K562 (cell line): ENCODE data around the gene IL24. TPM values are rescaled to one million over a fixed set of nuclear protein-coding genes. Genes with fewer than 3 reads are reported as not detected.
A peak's percentile ranks its signal among the peaks of the same experiment; 100 is the strongest.

Experiments used
- ATAC-seq: fragments of 200-7000 bp; cut with Tn5 transposase; 3 replicates; pipeline ENCODE4 v1.9.1; 2020; ENCODE audit warnings: moderate library complexity
- BruUV-seq: library from RNA; stranded (reverse); fragments of 400-500 nt; replicated peaks from 2 replicates; lab custom pipeline; 2021; lab: Mats Ljungman, UMichigan
- CTCF ChIA-PET: fragments of 300-600 bp; formaldehyde crosslinking; extraction: SDS; loops from one replicate; lab custom pipeline; 2021; ENCODE audit warnings: low intra/inter-chr PET ratio; lab: Yijun Ruan, JAX
- POLR2A ChIA-PET: fragments of 300-600, 350-650 bp; sonication (Branson Sonifier 250); formaldehyde crosslinking; extraction: SDS; loops from one replicate; lab custom pipeline; 2021; ENCODE audit warnings: antibody characterized with exemption, inconsistent platforms; lab: Yijun Ruan, JAX
- DNase-seq, 4 experiments: peaks; one replicate each; pipeline versions ENCODE4 v3.0.0 to v3.0.0-alpha.2; 2011 to 2018; ENCODE audit warnings: low spot score in 3 of 4, mixed read lengths in 3 of 4; ENCODE audit errors: extremely low read depth in 1 of 4
- FAIRE-seq: peaks from 2 replicates; lab custom pipeline; 2011; peaks lifted over from hg19 to GRCh38; lab: Jason Lieb, UNC
- H2AFZ ChIP-seq: 2 replicates; pipeline ENCODE4 v1.6.0; 2011; ENCODE audit warnings: low read depth, low read length, control low read depth, inconsistent platforms
- H3K27ac ChIP-seq: fragments of 200-600 bp; 3 replicates; pipeline ENCODE4 v1.8.0; 2011; ENCODE audit warnings: low read depth, mild to moderate bottlenecking, control low read depth, inconsistent platforms, low read length, moderate library complexity, mixed read lengths; ENCODE audit errors: extremely low read depth
- H3K27me3 ChIP-seq, 2 experiments: fragments of 300-600 bp in 1 of 2; 2 replicates in 1 of 2; 3 replicates in 1 of 2; pipeline versions ENCODE4 v1.6.0 to v1.8.0; 2011; ENCODE audit warnings: inconsistent platforms in 2 of 2, low read length in 2 of 2, mild to moderate bottlenecking in 1 of 2, mixed read lengths in 1 of 2, moderate library complexity in 1 of 2; ENCODE audit not compliant: control insufficient read depth in 2 of 2, insufficient read depth in 2 of 2
- H3K36me3 ChIP-seq: fragments of 300-600 bp; 3 replicates; pipeline ENCODE4 v1.8.0; 2011; ENCODE audit warnings: mild to moderate bottlenecking, low read length, inconsistent platforms; ENCODE audit not compliant: control insufficient read depth, insufficient read depth
- H3K4me1 ChIP-seq, 2 experiments: fragments of 200-600 bp in 1 of 2; replicated peaks in 1 of 2; 2 replicates in 1 of 2; 3 replicates in 1 of 2; pipeline versions ENCODE4 v1.5.1 to v1.8.0; 2011; ENCODE audit warnings: inconsistent platforms in 2 of 2, low read length in 2 of 2, mild to moderate bottlenecking in 1 of 2, mixed read lengths in 1 of 2, moderate library complexity in 1 of 2; ENCODE audit not compliant: control insufficient read depth in 2 of 2, insufficient read depth in 2 of 2
- H3K4me2 ChIP-seq: 2 replicates; pipeline ENCODE4 v1.6.1; 2011; ENCODE audit warnings: low read length, control low read depth, inconsistent platforms, mixed read lengths; ENCODE audit not compliant: insufficient read depth
- H3K4me3 ChIP-seq: fragments of 200-600 bp; sonication (generic), shearing (Covaris generic); 2 replicates; pipeline ENCODE4 v1.5.1; 2016; ENCODE audit warnings: control low read depth, inconsistent platforms
- H3K79me2 ChIP-seq: fragments of 200-600 bp; 3 replicates; pipeline ENCODE4 v1.8.0; 2011; ENCODE audit warnings: low read length, inconsistent platforms; ENCODE audit not compliant: control insufficient read depth, insufficient read depth
- H3K9ac ChIP-seq, 2 experiments: 2 replicates each; pipeline versions ENCODE4 v1.6.0 to v1.6.1; 2011; ENCODE audit warnings: low read depth in 2 of 2, low read length in 2 of 2, control low read depth in 1 of 2, inconsistent platforms in 1 of 2, mild to moderate bottlenecking in 1 of 2, mixed read lengths in 1 of 2; ENCODE audit not compliant: insufficient read depth in 1 of 2
- H3K9me1 ChIP-seq: one replicate; pipeline ENCODE4 v1.6.0; 2011; ENCODE audit warnings: inconsistent platforms, mild to moderate bottlenecking, low read length, moderate library complexity; ENCODE audit not compliant: control insufficient read depth, insufficient read depth
- H3K9me3 ChIP-seq: replicated peaks from 2 replicates; pipeline ENCODE4 v1.5.1; 2011; ENCODE audit warnings: low read depth, low read length, inconsistent platforms; ENCODE audit not compliant: control insufficient read depth, insufficient read depth
- H4K20me1 ChIP-seq: replicated peaks from 2 replicates; pipeline ENCODE4 v1.6.1; 2011; ENCODE audit warnings: low read length, inconsistent platforms, mixed read lengths; ENCODE audit not compliant: control insufficient read depth, insufficient read depth
- ARID1B ChIP-seq: fragments of 450-650 bp; IDR thresholded peaks from 2 replicates; pipeline ENCODE4 v1.6.1; 2016; ENCODE audit warnings: antibody characterized with exemption, mild to moderate bottlenecking, inconsistent platforms
- ATF3 ChIP-seq, 2 experiments: fragments of 450-650 bp in 1 of 2; sonication (generic) in 1 of 2; formaldehyde crosslinking in 1 of 2; IDR thresholded peaks in 1 of 2; conservative IDR thresholded peaks in 1 of 2; 2 replicates each; pipeline versions ENCODE4 v1.6.1 to v1.8.1; 2016 to 2023; ENCODE audit warnings: mild to moderate bottlenecking in 2 of 2, moderate library complexity in 2 of 2, inconsistent platforms in 1 of 2, missing genetic modification reagents in 1 of 2
- BDP1 ChIP-seq: IDR thresholded peaks from 3 replicates; pipeline ENCODE4 v1.6.1; 2011; ENCODE audit not compliant: insufficient read length, insufficient read depth
- CREB5 ChIP-seq: fragments of 250-450 bp; sonication (Bioruptor Pico); IDR thresholded peaks from 2 replicates; pipeline ENCODE4 v1.5.0; 2020; ENCODE audit warnings: mild to moderate bottlenecking
- EGR1 ChIP-seq: fragments of 450-650 bp; conservative IDR thresholded peaks from 2 replicates; pipeline ENCODE4 v1.6.1; 2017; ENCODE audit warnings: mild to moderate bottlenecking
- FOSL1 ChIP-seq: fragments of 200-800 bp; sonication (Bioruptor generic); conservative IDR thresholded peaks from 2 replicates; pipeline ENCODE4 v1.6.1; 2016; ENCODE audit warnings: missing genetic modification characterization, missing compliant biosample characterization
- HNRNPH1 ChIP-seq: fragments of 200-400 bp; formaldehyde crosslinking; optimal IDR thresholded peaks from 2 replicates; pipeline ENCODE3; 2017; ENCODE audit warnings: low read depth, mild to moderate bottlenecking, low read length, moderate library complexity
- IRF1 ChIP-seq: sonication (generic); formaldehyde crosslinking; IDR thresholded peaks from 2 replicates; pipeline ENCODE4 v1.8.0; 2022; ENCODE audit warnings: missing genetic modification reagents, mild to moderate bottlenecking, borderline replicate concordance
- PTRF ChIP-seq: fragments of 450-650 bp; IDR thresholded peaks from 2 replicates; pipeline ENCODE4 v1.6.1; 2016; ENCODE audit warnings: mild to moderate bottlenecking, missing genetic modification characterization, missing compliant biosample characterization
- RCOR1 ChIP-seq, 2 experiments: IDR thresholded peaks; 2 replicates each; pipeline ENCODE4 v1.6.1; 2012; ENCODE audit warnings: low read depth in 2 of 2, low read length in 2 of 2, borderline replicate concordance in 1 of 2, improper control_type of control experiment in 1 of 2
- SRSF9 ChIP-seq: fragments of 200-400 bp; formaldehyde crosslinking; IDR thresholded peaks from 2 replicates; pipeline ENCODE4 v1.6.1; 2017; ENCODE audit warnings: low read depth, low read length, borderline replicate concordance
- TAF7 ChIP-seq: fragments of 450-650 bp; IDR thresholded peaks from 2 replicates; pipeline ENCODE4 v1.6.1; 2016; ENCODE audit warnings: missing genetic modification characterization, missing compliant biosample characterization
- ZEB2 ChIP-seq: fragments of 450-650 bp; IDR thresholded peaks from 2 replicates; pipeline ENCODE4 v1.6.1; 2016
- ZNF408 ChIP-seq: fragments of 250-450 bp; sonication (Bioruptor Pico); IDR thresholded peaks from 2 replicates; pipeline ENCODE4 v1.4.0; 2020; ENCODE audit warnings: low read depth, mild to moderate bottlenecking, moderate library complexity
- ZNF551 ChIP-seq: fragments of 250-450 bp; sonication (Bioruptor Pico); IDR thresholded peaks from 2 replicates; pipeline ENCODE4 v1.5.0; 2021; ENCODE audit warnings: mild to moderate bottlenecking, moderate library complexity
- ZNF584 ChIP-seq: fragments of 200-800 bp; sonication (Bioruptor generic); IDR thresholded peaks from 2 replicates; pipeline ENCODE4 v1.6.1; 2016; ENCODE audit warnings: low read depth, mild to moderate bottlenecking, missing genetic modification characterization, missing compliant biosample characterization
- ZNF586 ChIP-seq: fragments of 450-650 bp; formaldehyde crosslinking; conservative IDR thresholded peaks from 2 replicates; pipeline ENCODE4 v1.4.0; 2020; ENCODE audit warnings: mild to moderate bottlenecking, moderate library complexity
- ZZZ3 ChIP-seq: fragments of 450-650 bp; IDR thresholded peaks from 2 replicates; pipeline ENCODE4 v1.6.1; 2016; ENCODE audit warnings: antibody characterized with exemption, mild to moderate bottlenecking, moderate library complexity
- WGBS: fragments of 100-300 bp; shearing (Covaris generic); methylation state at CpG from one replicate; pipeline ENCODE4 v1.1.6; 2016; ENCODE audit warnings: low coverage, mixed read lengths; ENCODE audit not compliant: insufficient coverage; ENCODE audit errors: missing lambda C conversion rate; 5-methylcytosine and 5-hydroxymethylcytosine counted together
- in situ Hi-C: fragments of 300-500 bp; cut with MboI; formaldehyde crosslinking; loops from 4 replicates; pipeline ENCODE4 v1.15.0; 2018; ENCODE audit warnings: inconsistent platforms, mixed read lengths
- intact Hi-C: fragments of 100-400 bp; cut with micrococcal nuclease; formaldehyde crosslinking; loops from 2 replicates; pipeline ENCODE4 v1.14.2; 2022
- polyA plus RNA-seq, 8 experiments: library from polyadenylated mRNA; depleted of rRNA in 4 of 8; stranded (reverse) in 5 of 8; unstranded in 3 of 8; fragments of >200 nt; fragmentation: Nextera tagmentation in 2 of 8; fragmentation: Illumina TruSeq in 1 of 8; extraction: Ambion mirVana in 2 of 8; extraction: Trizol in 1 of 8; gene quantifications; 2 replicates each; pipeline versions ENCODE4 v1.2.1 to v1.2.3, GENCODE V29; 2011 to 2014; ENCODE audit warnings: inconsistent platforms in 1 of 8, missing spikeins in 1 of 8
- total RNA-seq, 7 experiments: library from RNA; depleted of rRNA in 6 of 7; stranded (reverse); fragments of >200 nt in 6 of 7; fragmentation: Illumina TruSeq in 2 of 7; extraction: Trizol in 2 of 7; gene quantifications; 2 replicates each; pipeline versions ENCODE4 v1.2.1 to v1.2.3, GENCODE V29; 2011 to 2021; ENCODE audit warnings: low replicate concordance in 1 of 7

The IL24 gene
- total and polyA plus RNA-seq, 9 of the 15 experiments (the other 6 are each of a cell fraction or from before 2014, with no cell fraction given) = 0.04 to 0.19 TPM; not detected in 7

- H3K4me1 ChIP-seq = peaks cover 9 to 18% of the 10 kb centered on the region in 2 experiments; a peak in 4 of 5 replicates
- intact Hi-C loops = no loop called here
- peak overlapping the region; percentile 2; the same call in 1 of the 2 replicates for H2AFZ ChIP-seq
- peaks cover 13 to 50% of the 10 kb centered on the region in 2 experiments for H3K27me3 ChIP-seq
- no peak overlapping the region for H3K4me3 ChIP-seq
- CTCF ChIA-PET = interaction anchor here (0.5 kb wide), 1 partner anchor 188 kb away, joined by 4 read pairs; no protein-coding TSS in a partner anchor
- no peak overlapping the region for H3K9ac ChIP-seq
- no peak overlapping the region for H3K4me2 ChIP-seq
- no peaks in the 10 kb centered on the region for H4K20me1 ChIP-seq
- BruUV-seq = no TSS peak
- DNase-seq (peak in 1 of 4 experiments; percentile 37), ATAC-seq (no peak), FAIRE-seq (no peak)
- in situ Hi-C loops = loop anchor here (25.0 kb wide), 1 partner anchor 293 kb away; the partner anchor contains the start of gene EIF2D
- no peaks in the 10 kb centered on the region for H3K36me3 ChIP-seq
- no peaks in the 10 kb centered on the region for H3K9me1 ChIP-seq
- 0% methylated on average over 4 of the region's 4 CpGs for WGBS
- H3K9me3 ChIP-seq = no peaks in the 10 kb centered on the region
- no peaks in the 10 kb centered on the region for H3K79me2 ChIP-seq
- POLR2A ChIA-PET = interaction anchor here (0.6 to 2.5 kb wide), 4 partner anchors 11 to 112 kb away, joined by 4 to 7 read pairs (median 4); no protein-coding TSS in a partner anchor
- H3K27ac ChIP-seq = no peak overlapping the region
- TF ChIP-seq ZNF408 (CRISPR knock-in tag) = no peak
- TF ChIP-seq FOSL1 (tag) = peak; percentile 86
- no peak for TF ChIP-seq ZNF584 (CRISPR knock-in tag)
- no peak for TF ChIP-seq EGR1
- no peak for TF ChIP-seq IRF1 (CRISPR knock-in tag)
- TF ChIP-seq SRSF9 = no peak
- peak in 1 of 2 experiments; percentile 75; a peak in 2 of 4 replicates for TF ChIP-seq RCOR1 (IDR thresholded peaks at IDR 0.05; ENCODE audit: borderline replicate concordance in 1 of 2, low read depth in 2 of 2, low read length in 2 of 2)
- TF ChIP-seq PTRF (tag) = no peak
- no peak for TF ChIP-seq TAF7 (tag)
- no peak for TF ChIP-seq CREB5
- no peak for TF ChIP-seq ZNF551 (CRISPR knock-in tag)
- TF ChIP-seq ATF3 (IDR thresholded peaks at IDR 0.05) = peak; percentile 77
- TF ChIP-seq ATF3 (CRISPR knock-in tag; conservative IDR thresholded peaks at IDR 0.05) = no peak
- peak; percentile 18; the same call in 1 of the 2 replicates for TF ChIP-seq ARID1B
- TF ChIP-seq HNRNPH1 = no peak
- TF ChIP-seq ZNF586 (CRISPR knock-in tag) = no peak
- no peak for TF ChIP-seq BDP1
- TF ChIP-seq ZZZ3 = no peak
- TF ChIP-seq ZEB2 = 0 out of 2 replicates have a peak, but pooled peaks have one; percentile 19
Observed at GRCh38 chr1:206905295-206906164, 8.3 kb downstream of the IL24 start.
